Measurements from ENCODE around the gene RD3L.
"Not testable (repeated sequence)": the region's sequence is repeated elsewhere in the genome, so short reads cannot be mapped to it uniquely, and the experiment has no call there.

RD3L gene

GRCh38 chr14:103980623-103981238 is 38.4 kb upstream of the RD3L start:
- not testable (repeated sequence) for H3K4me1 ChIP-seq (ENCODE audit: insufficient read depth, low read length); H4K20me1 ChIP-seq (ENCODE audit: insufficient read depth, low read length); H3K4me2 ChIP-seq (ENCODE audit: insufficient read depth, low read length); DNase-seq; H3K27ac ChIP-seq (ENCODE audit: low read length); ATAC-seq (ENCODE audit: insufficient read depth, low read depth); H3K9ac ChIP-seq (ENCODE audit: low read depth, low read length); H3K79me2 ChIP-seq (ENCODE audit: insufficient read depth, low read length); H3K4me3 ChIP-seq (ENCODE audit: low read depth in 1 of 2, low read length in 2 of 2); H3K36me3 ChIP-seq (ENCODE audit: insufficient read depth, low read length); H3K9me3 ChIP-seq (ENCODE audit: insufficient read depth, low read length, severe bottlenecking); H3K27me3 ChIP-seq (ENCODE audit: insufficient read depth, low read length, poor library complexity); H2AFZ ChIP-seq (ENCODE audit: low read depth, low read length)
- TF ChIP-seq CTCF (IDR thresholded peaks at IDR 0.05; ENCODE audit: borderline replicate concordance, extremely low read depth, low read length, poor library complexity, severe bottlenecking): peak; percentile 26

GRCh38 chr14:103974575-103974974 is 32.2 kb upstream of the RD3L start:
- H3K36me3 ChIP-seq (ENCODE audit: insufficient read depth, low read length): no peaks in the 10 kb centered on the region
- no peak overlapping the region for H3K9ac ChIP-seq (ENCODE audit: low read depth, low read length)
- H3K27me3 ChIP-seq (ENCODE audit: insufficient read depth, low read length, poor library complexity): peaks cover 15% of the 10 kb centered on the region
- no peaks in the 10 kb centered on the region for H3K9me3 ChIP-seq (ENCODE audit: insufficient read depth, low read length, severe bottlenecking)
- H3K4me3 ChIP-seq (ENCODE audit: low read depth in 1 of 2, low read length in 2 of 2): no peak overlapping the region
- TF ChIP-seq EZH2 (IDR thresholded peaks at IDR 0.05; ENCODE audit: borderline replicate concordance, low read depth, low read length, severe bottlenecking): no peak
- TF ChIP-seq CTCF (IDR thresholded peaks at IDR 0.05; ENCODE audit: borderline replicate concordance, extremely low read depth, low read length, poor library complexity, severe bottlenecking): no peak
- no peaks in the 10 kb centered on the region for H4K20me1 ChIP-seq (ENCODE audit: insufficient read depth, low read length)
- no peaks in the 10 kb centered on the region for H3K4me1 ChIP-seq (ENCODE audit: insufficient read depth, low read length)
- H3K79me2 ChIP-seq (ENCODE audit: insufficient read depth, low read length): no peaks in the 10 kb centered on the region
- no peak for DNase-seq
- no peak for ATAC-seq (ENCODE audit: insufficient read depth, low read depth)
- no peak overlapping the region for H3K27ac ChIP-seq (ENCODE audit: low read length)
- no peak overlapping the region for H2AFZ ChIP-seq (ENCODE audit: low read depth, low read length)
- no peak overlapping the region for H3K4me2 ChIP-seq (ENCODE audit: insufficient read depth, low read length)

GRCh38 chr14:103973354-103973753 is 31.0 kb upstream of the RD3L start:
- Histone ChIP-seq H3K9ac (ENCODE audit: low read depth, low read length) (no peak overlapping the region), H3K27me3 (ENCODE audit: insufficient read depth, low read length, poor library complexity) (peaks cover 15% of the 10 kb centered on the region), H3K4me1 (ENCODE audit: insufficient read depth, low read length) (no peaks in the 10 kb centered on the region), H3K79me2 (ENCODE audit: insufficient read depth, low read length) (no peaks in the 10 kb centered on the region), H3K36me3 (ENCODE audit: insufficient read depth, low read length) (no peaks in the 10 kb centered on the region), H3K4me2 (ENCODE audit: insufficient read depth, low read length) (no peak overlapping the region), H2AFZ (ENCODE audit: low read depth, low read length) (no peak overlapping the region), H3K27ac (ENCODE audit: low read length) (no peak overlapping the region), H3K9me3 (ENCODE audit: insufficient read depth, low read length, severe bottlenecking) (no peaks in the 10 kb centered on the region), H3K4me3 (ENCODE audit: low read depth in 1 of 2, low read length in 2 of 2) (no peak overlapping the region), H4K20me1 (ENCODE audit: insufficient read depth, low read length) (no peaks in the 10 kb centered on the region)
- DNase-seq (no peak), ATAC-seq (ENCODE audit: insufficient read depth, low read depth) (no peak)
- TF ChIP-seq CTCF (IDR thresholded peaks at IDR 0.05; ENCODE audit: borderline replicate concordance, extremely low read depth, low read length, poor library complexity, severe bottlenecking): no peak

GRCh38 chr14:103969961-103970360 is 27.6 kb upstream of the RD3L start:
- Histone ChIP-seq H3K4me2 (ENCODE audit: insufficient read depth, low read length) (no peak overlapping the region), H2AFZ (ENCODE audit: low read depth, low read length) (no peak overlapping the region), H3K27ac (ENCODE audit: low read length) (no peak overlapping the region), H3K9ac (ENCODE audit: low read depth, low read length) (no peak overlapping the region), H3K27me3 (ENCODE audit: insufficient read depth, low read length, poor library complexity) (peaks cover 15% of the 10 kb centered on the region), H4K20me1 (ENCODE audit: insufficient read depth, low read length) (no peaks in the 10 kb centered on the region), H3K4me3 (ENCODE audit: low read depth in 1 of 2, low read length in 2 of 2) (no peak overlapping the region), H3K4me1 (ENCODE audit: insufficient read depth, low read length) (no peaks in the 10 kb centered on the region), H3K36me3 (ENCODE audit: insufficient read depth, low read length) (no peaks in the 10 kb centered on the region), H3K9me3 (ENCODE audit: insufficient read depth, low read length, severe bottlenecking) (no peaks in the 10 kb centered on the region), H3K79me2 (ENCODE audit: insufficient read depth, low read length) (no peaks in the 10 kb centered on the region)
- ATAC-seq (ENCODE audit: insufficient read depth, low read depth) (no peak), DNase-seq (no peak)
- no peak for TF ChIP-seq EZH2 (IDR thresholded peaks at IDR 0.05; ENCODE audit: borderline replicate concordance, low read depth, low read length, severe bottlenecking)
- TF ChIP-seq CTCF (IDR thresholded peaks at IDR 0.05; ENCODE audit: borderline replicate concordance, extremely low read depth, low read length, poor library complexity, severe bottlenecking): no peak

Data from DND-41 (cell line).